ENCODE measurements around the gene SYT5.

DNA sequence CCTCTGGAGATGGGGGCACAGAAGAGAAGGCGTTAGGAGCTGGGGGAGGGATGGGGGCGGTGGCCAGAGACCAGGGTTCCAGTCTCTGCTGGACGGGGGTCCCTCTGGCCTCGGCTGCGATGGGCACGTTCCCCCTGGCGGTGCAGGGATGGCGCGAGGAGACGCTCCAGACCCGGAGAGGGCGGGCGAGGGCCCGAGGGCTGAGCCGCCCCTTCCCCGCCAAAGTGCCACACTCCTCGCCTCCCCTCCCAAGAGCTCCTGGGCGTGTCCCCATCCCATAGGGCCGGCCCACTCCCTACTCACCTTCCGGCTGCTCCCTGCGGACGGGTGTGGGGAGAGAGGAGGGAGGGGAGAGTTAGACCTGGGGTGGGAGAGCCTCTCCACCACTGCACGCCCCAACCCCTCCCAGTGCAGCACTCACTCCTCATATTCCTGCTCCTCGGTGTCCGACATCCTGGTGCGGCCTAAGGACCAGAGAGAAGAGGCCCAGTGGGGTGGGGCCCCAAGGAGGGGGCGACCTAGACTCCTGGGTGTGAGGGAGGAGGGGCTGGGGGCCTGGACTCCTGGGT lies 33.3 kb downstream of the SYT5 start:
- no peak for TF ChIP-seq RXRA (IDR thresholded peaks at IDR 0.05; ENCODE audit: insufficient read depth, low read depth, low read length)
- TF ChIP-seq, protein P1, sequence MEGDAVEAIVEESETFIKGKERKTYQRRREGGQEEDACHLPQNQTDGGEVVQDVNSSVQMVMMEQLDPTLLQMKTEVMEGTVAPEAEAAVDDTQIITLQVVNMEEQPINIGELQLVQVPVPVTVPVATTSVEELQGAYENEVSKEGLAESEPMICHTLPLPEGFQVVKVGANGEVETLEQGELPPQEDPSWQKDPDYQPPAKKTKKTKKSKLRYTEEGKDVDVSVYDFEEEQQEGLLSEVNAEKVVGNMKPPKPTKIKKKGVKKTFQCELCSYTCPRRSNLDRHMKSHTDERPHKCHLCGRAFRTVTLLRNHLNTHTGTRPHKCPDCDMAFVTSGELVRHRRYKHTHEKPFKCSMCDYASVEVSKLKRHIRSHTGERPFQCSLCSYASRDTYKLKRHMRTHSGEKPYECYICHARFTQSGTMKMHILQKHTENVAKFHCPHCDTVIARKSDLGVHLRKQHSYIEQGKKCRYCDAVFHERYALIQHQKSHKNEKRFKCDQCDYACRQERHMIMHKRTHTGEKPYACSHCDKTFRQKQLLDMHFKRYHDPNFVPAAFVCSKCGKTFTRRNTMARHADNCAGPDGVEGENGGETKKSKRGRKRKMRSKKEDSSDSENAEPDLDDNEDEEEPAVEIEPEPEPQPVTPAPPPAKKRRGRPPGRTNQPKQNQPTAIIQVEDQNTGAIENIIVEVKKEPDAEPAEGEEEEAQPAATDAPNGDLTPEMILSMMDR (IDR thresholded peaks at IDR 0.05; ENCODE audit: control extremely low read depth in 1 of 3, insufficient read depth in 1 of 3, low read depth in 1 of 3, low read length in 3 of 3): peak in 2 of 3 experiments; percentile 10 to 14; a peak in 1 of 4 replicates
- 0 out of 2 replicates have a peak, but pooled peaks have one; percentile 17 for TF ChIP-seq CREB1 (IDR thresholded peaks at IDR 0.05)
- TF ChIP-seq, protein P2, sequence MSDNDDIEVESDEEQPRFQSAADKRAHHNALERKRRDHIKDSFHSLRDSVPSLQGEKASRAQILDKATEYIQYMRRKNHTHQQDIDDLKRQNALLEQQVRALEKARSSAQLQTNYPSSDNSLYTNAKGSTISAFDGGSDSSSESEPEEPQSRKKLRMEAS (IDR thresholded peaks at IDR 0.05): peak; percentile 69
- TF ChIP-seq RAD21 (IDR thresholded peaks at IDR 0.05 in 1 of 2, conservative IDR thresholded peaks at IDR 0.05 in 1 of 2; ENCODE audit: low read depth in 2 of 2, low read length in 2 of 2): no peak
- TF ChIP-seq RFX5 (IDR thresholded peaks at IDR 0.05; ENCODE audit: borderline replicate concordance, low read depth, low read length): no peak
- no peak for TF ChIP-seq POLR2A (IDR thresholded peaks at IDR 0.05; ENCODE audit: control extremely low read depth in 1 of 2, low read depth in 2 of 2, low read length in 2 of 2)
- TF ChIP-seq, protein P3, sequence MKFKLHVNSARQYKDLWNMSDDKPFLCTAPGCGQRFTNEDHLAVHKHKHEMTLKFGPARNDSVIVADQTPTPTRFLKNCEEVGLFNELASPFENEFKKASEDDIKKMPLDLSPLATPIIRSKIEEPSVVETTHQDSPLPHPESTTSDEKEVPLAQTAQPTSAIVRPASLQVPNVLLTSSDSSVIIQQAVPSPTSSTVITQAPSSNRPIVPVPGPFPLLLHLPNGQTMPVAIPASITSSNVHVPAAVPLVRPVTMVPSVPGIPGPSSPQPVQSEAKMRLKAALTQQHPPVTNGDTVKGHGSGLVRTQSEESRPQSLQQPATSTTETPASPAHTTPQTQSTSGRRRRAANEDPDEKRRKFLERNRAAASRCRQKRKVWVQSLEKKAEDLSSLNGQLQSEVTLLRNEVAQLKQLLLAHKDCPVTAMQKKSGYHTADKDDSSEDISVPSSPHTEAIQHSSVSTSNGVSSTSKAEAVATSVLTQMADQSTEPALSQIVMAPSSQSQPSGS (IDR thresholded peaks at IDR 0.05; ENCODE audit: low read length): no peak
- TF ChIP-seq EZH2 (IDR thresholded peaks at IDR 0.05; ENCODE audit: low read depth, low read length, severe bottlenecking): no peak
- TF ChIP-seq SP1 (IDR thresholded peaks at IDR 0.05; ENCODE audit: low read depth, low read length): no peak; the same call in 1 of the 2 replicates
- no peak for TF ChIP-seq TAF7 (optimal IDR thresholded peaks at IDR 0.05; ENCODE audit: borderline replicate concordance, low read depth, low read length)

Measured in H1 (cell line).